ENCODE data around the gene SETBP1.

GRCh38 chr18:44705075-44705675, 24.5 kb downstream of the SETBP1 start:
- TF ChIP-seq ZFP30 (CRISPR knock-in tag; IDR thresholded peaks at IDR 0.05) (no peak), CSRNP3 (CRISPR knock-in tag; IDR thresholded peaks at IDR 0.05) (no peak), PATZ1 (CRISPR knock-in tag; IDR thresholded peaks at IDR 0.05; ENCODE audit: borderline replicate concordance) (no peak)

All from SK-N-SH treated with all-trans-retinoic acid at 6 μM for 48 hours (cell line).